HCT116 (cell line): Measurements from ENCODE around the gene TMEM135. TPM values are rescaled to one million over a fixed set of nuclear protein-coding genes. Genes with fewer than 3 reads are reported as not detected.

Source experiments
- ATAC-seq: fragments of 200-7000 bp; cut with Tn5 transposase; 2 replicates; pipeline ENCODE4 v1.9.1; 2020; ENCODE audit warnings: mild to moderate bottlenecking, moderate library complexity
- BruUV-seq: library from RNA; stranded (reverse); fragments of 400-500 nt; replicated peaks from 2 replicates; lab custom pipeline; 2021; lab: Mats Ljungman, UMichigan
- CTCF ChIA-PET: fragments of 300-600 bp; sonication (Branson Sonifier 250); formaldehyde crosslinking; loops from one replicate; lab custom pipeline; 2021; ENCODE audit warnings: antibody characterized with exemption; lab: Charles Lee
- POLR2A ChIA-PET: fragments of 300-600, 350-600 bp; sonication (Branson Sonifier 250); formaldehyde crosslinking; loops from one replicate; lab custom pipeline; 2021; ENCODE audit warnings: antibody characterized with exemption; lab: Charles Lee
- RAD21 ChIA-PET, 2 experiments: fragments of 300-600 bp; sonication (Branson Sonifier 250); formaldehyde crosslinking; loops; one replicate each; lab custom pipeline; 2023; ENCODE audit warnings: low total read pairs in 2 of 2; ENCODE audit not compliant: uncharacterized antibody in 2 of 2, unreplicated experiment in 2 of 2, low non-redundant PET in 1 of 2; lab: Charles Lee
- DNase-seq: peaks from one replicate; pipeline ENCODE4 v3.0.0-alpha.2; 2010; ENCODE audit warnings: low read depth, low spot score
- H2AFZ ChIP-seq: fragments of 200-600 bp; shearing (Covaris generic), sonication (generic); 2 replicates; pipeline ENCODE4 v1.6.1; 2017; ENCODE audit warnings: low read depth, mixed run types, mixed read lengths, antibody characterized with exemption, low read length; ENCODE audit not compliant: poor library complexity, severe bottlenecking
- H3K27ac ChIP-seq: 2 replicates; pipeline ENCODE4 v1.5.1; 2012; ENCODE audit warnings: low read depth, low read length
- H3K27me3 ChIP-seq: fragments of 200-600 bp; sonication (generic); 2 replicates; pipeline ENCODE4 v1.6.1; 2016; ENCODE audit warnings: mixed run types, low read length, mixed read lengths; ENCODE audit not compliant: insufficient read depth
- H3K36me3 ChIP-seq, 2 experiments: fragments of 200-500 bp in 1 of 2; fragments of 200-600 bp in 1 of 2; sonication (Bioruptor generic) in 1 of 2; sonication (generic) in 1 of 2; 2 replicates each; pipeline versions ENCODE4 v1.5.1 to v1.6.1; 2014 to 2016; ENCODE audit warnings: low read length in 2 of 2, inconsistent platforms in 1 of 2, mixed read lengths in 1 of 2, mixed run types in 1 of 2; ENCODE audit not compliant: insufficient read depth in 2 of 2, control insufficient read depth in 1 of 2
- H3K4me1 ChIP-seq, 2 experiments: fragments of 200-600 bp in 1 of 2; sonication (generic) in 1 of 2; 2 replicates each; pipeline versions ENCODE4 v1.5.1 to v1.6.1; 2012 to 2017; ENCODE audit warnings: low read length in 2 of 2, inconsistent platforms in 1 of 2, mild to moderate bottlenecking in 1 of 2, mixed read lengths in 1 of 2, mixed run types in 1 of 2, moderate library complexity in 1 of 2; ENCODE audit not compliant: insufficient read depth in 2 of 2, control insufficient read depth in 1 of 2
- H3K4me2 ChIP-seq: fragments of 200-600 bp; sonication (generic); 2 replicates; pipeline ENCODE4 v1.6.1; 2017; ENCODE audit warnings: mixed run types, low read length, mixed read lengths
- H3K4me3 ChIP-seq, 2 experiments: fragments of 200-600 bp in 1 of 2; sonication (generic) in 1 of 2; replicated peaks in 1 of 2; 2 replicates each; pipeline ENCODE4 v1.5.1; 2011 to 2016; ENCODE audit warnings: low read length in 2 of 2, control low read depth in 1 of 2, low read depth in 1 of 2, mild to moderate bottlenecking in 1 of 2, mixed read lengths in 1 of 2, mixed run types in 1 of 2
- H3K79me2 ChIP-seq: fragments of 200-600 bp; sonication (generic); 2 replicates; pipeline ENCODE4 v1.6.1; 2017; ENCODE audit warnings: mild to moderate bottlenecking, mixed run types, low read length, moderate library complexity, mixed read lengths; ENCODE audit not compliant: insufficient read depth
- H3K9ac ChIP-seq: fragments of 200-600 bp; sonication (generic); 2 replicates; pipeline ENCODE4 v1.6.1; 2016; ENCODE audit warnings: low read length, mixed read lengths
- H3K9me2 ChIP-seq: fragments of 200-600 bp; sonication (generic), shearing (Covaris generic); 2 replicates; pipeline ENCODE4 v1.6.1; 2017; ENCODE audit warnings: mixed run types, mild to moderate bottlenecking, moderate library complexity; ENCODE audit not compliant: insufficient read depth
- H3K9me3 ChIP-seq, 2 experiments: fragments of 200-500 bp in 1 of 2; fragments of 200-600 bp in 1 of 2; sonication (Bioruptor generic) in 1 of 2; sonication (generic) in 1 of 2; 2 replicates each; pipeline ENCODE4 v1.6.1; 2014 to 2017; ENCODE audit warnings: low read length in 2 of 2, mixed read lengths in 2 of 2, inconsistent platforms in 1 of 2, low read depth in 1 of 2, mild to moderate bottlenecking in 1 of 2, mixed run types in 1 of 2, moderate library complexity in 1 of 2; ENCODE audit not compliant: control insufficient read depth in 1 of 2, insufficient read depth in 1 of 2
- H4K20me1 ChIP-seq: fragments of 200-600 bp; sonication (generic), shearing (Covaris generic); 2 replicates; pipeline ENCODE4 v1.6.1; 2017; ENCODE audit warnings: mixed run types, mild to moderate bottlenecking, moderate library complexity; ENCODE audit not compliant: insufficient read depth
- ATF3 ChIP-seq: IDR thresholded peaks from 2 replicates; pipeline ENCODE4 v1.6.1; 2012
- CBX3 ChIP-seq: IDR thresholded peaks from 2 replicates; pipeline ENCODE4 v1.6.1; 2012; ENCODE audit warnings: low read depth
- CEBPB ChIP-seq: IDR thresholded peaks from 2 replicates; pipeline ENCODE4 v1.6.1; 2012; ENCODE audit warnings: low read depth
- EGR1 ChIP-seq: IDR thresholded peaks from 2 replicates; pipeline ENCODE4 v1.6.1; 2012; ENCODE audit warnings: low read depth
- ELF1 ChIP-seq: IDR thresholded peaks from 2 replicates; pipeline ENCODE4 v1.6.1; 2012; ENCODE audit warnings: low read depth, borderline replicate concordance
- EZH2 ChIP-seq: fragments of 200-600 bp; sonication (generic); IDR thresholded peaks from 2 replicates; pipeline ENCODE4 v1.6.1; 2017; ENCODE audit warnings: antibody characterized with exemption, mixed run types
- EZH2phosphoT487 ChIP-seq: fragments of 200-600 bp; IDR thresholded peaks from 2 replicates; pipeline ENCODE4 v1.6.1; 2018; ENCODE audit warnings: antibody characterized with exemption, borderline replicate concordance
- FOSL1 ChIP-seq: IDR thresholded peaks from 2 replicates; pipeline ENCODE4 v1.6.1; 2012; ENCODE audit warnings: low read depth
- POLR2A ChIP-seq: IDR thresholded peaks from 2 replicates; pipeline ENCODE4 v1.7.0; 2011; ENCODE audit warnings: borderline replicate concordance; ENCODE audit not compliant: insufficient read depth, insufficient read length; ENCODE audit errors: extremely low read depth
- POLR2AphosphoS5 ChIP-seq: IDR thresholded peaks from 2 replicates; pipeline ENCODE4 v1.6.1; 2011; ENCODE audit warnings: mild to moderate bottlenecking, low read depth, low read length, moderate library complexity
- RAD21 ChIP-seq: IDR thresholded peaks from 2 replicates; pipeline ENCODE4 v1.6.1; 2012; ENCODE audit warnings: low read depth, mild to moderate bottlenecking
- SIN3A ChIP-seq: IDR thresholded peaks from 2 replicates; pipeline ENCODE4 v1.6.1; 2012; ENCODE audit warnings: low read depth
- SP1 ChIP-seq: IDR thresholded peaks from 2 replicates; pipeline ENCODE4 v1.6.1; 2012; ENCODE audit warnings: low read depth
- SRF ChIP-seq: IDR thresholded peaks from 2 replicates; pipeline ENCODE4 v1.6.1; 2012; ENCODE audit warnings: low read depth
- TCF7L2 ChIP-seq: IDR thresholded peaks from 2 replicates; pipeline ENCODE4 v1.7.0; 2011; ENCODE audit warnings: borderline replicate concordance, inconsistent platforms; ENCODE audit not compliant: insufficient read depth, insufficient read length; ENCODE audit errors: extremely low read depth
- ZFX ChIP-seq: fragments of 450-650 bp; IDR thresholded peaks from 2 replicates; pipeline ENCODE4 v1.6.1; 2017
- ZNF274 ChIP-seq: fragments of 200-500 bp; sonication (Bioruptor generic); IDR thresholded peaks from 2 replicates; pipeline ENCODE4 v1.6.1; 2014; ENCODE audit warnings: mild to moderate bottlenecking, low read depth, low read length, inconsistent platforms
- intact Hi-C: fragments of 100-400 bp; cut with micrococcal nuclease; formaldehyde crosslinking; loops from 2 replicates; pipeline ENCODE4 v1.10.0; 2022
- total RNA-seq: library from RNA; stranded (reverse); gene quantifications from one replicate; pipeline ENCODE4 v1.2.1, GENCODE V29; 2021; ENCODE audit not compliant: unreplicated experiment
- TF ChIP-seq, protein P1 (sequence below), 3 experiments: fragments of 200-600 bp in 1 of 3; sonication (generic) in 1 of 3; IDR thresholded peaks in 2 of 3; conservative IDR thresholded peaks in 1 of 3; 2 replicates each; pipeline ENCODE4 v1.5.1; 2012 to 2017; ENCODE audit warnings: low read depth in 2 of 3, low read length in 2 of 3, antibody characterized with exemption in 1 of 3, borderline replicate concordance in 1 of 3, control low read depth in 1 of 3, mild to moderate bottlenecking in 1 of 3, mixed read lengths in 1 of 3, mixed run types in 1 of 3, moderate library complexity in 1 of 3; ENCODE audit not compliant: insufficient read depth in 1 of 3
- TF ChIP-seq, protein P2 (sequence below): IDR thresholded peaks from 2 replicates; pipeline ENCODE4 v1.6.1; 2011; ENCODE audit warnings: mild to moderate bottlenecking, low read length, moderate library complexity; ENCODE audit not compliant: insufficient replicate concordance; ENCODE audit errors: extremely low read depth
- TF ChIP-seq, protein P3 (sequence below): IDR thresholded peaks from 2 replicates; pipeline ENCODE4 v1.6.1; 2012; ENCODE audit warnings: low read depth

TMEM135 gene
- total RNA-seq, 1 experiment from 2014 or later = 50.6 TPM

DNA sequence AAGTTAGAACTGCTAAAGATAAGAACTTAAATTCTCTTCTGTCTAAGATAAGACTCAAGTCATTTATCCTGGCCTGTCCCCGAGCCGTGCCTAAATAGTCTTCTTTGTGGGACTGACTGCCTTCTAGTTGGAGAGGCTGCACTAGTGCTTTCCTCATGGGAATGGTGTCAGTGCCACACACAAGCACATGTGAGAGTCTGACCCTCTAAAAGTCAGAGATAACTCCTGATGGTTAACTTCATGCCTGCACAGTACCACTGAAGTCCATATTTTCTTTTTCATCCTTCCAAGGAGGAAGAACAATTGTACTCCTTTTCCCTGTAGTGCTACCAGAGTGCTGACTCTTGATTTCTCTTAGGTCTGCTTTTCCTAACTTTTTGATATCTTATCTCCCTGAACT is 309.7 kb downstream of the TMEM135 start:
- CTCF ChIA-PET = no interaction called here

More for the DNA sequence above, 309.7 kb downstream of the TMEM135 start:
- Histone ChIP-seq H3K9ac (no peak overlapping the region), H3K4me3 (no peak overlapping the region), H3K27ac (no peak overlapping the region), H2AFZ (no peak overlapping the region), H3K27me3 (no peaks in the 10 kb centered on the region), H3K9me3 (no peaks in the 10 kb centered on the region), H3K4me2 (no peak overlapping the region), H3K79me2 (no peaks in the 10 kb centered on the region), H4K20me1 (no peaks in the 10 kb centered on the region), H3K9me2 (no peaks in the 10 kb centered on the region), H3K4me1 (peaks cover 0 to under 1% of the 10 kb centered on the region in 2 experiments; a peak in 1 of 4 replicates), H3K36me3 (no peaks in the 10 kb centered on the region)
- no TSS peak for BruUV-seq
- TF ChIP-seq RAD21 = no peak
- TF ChIP-seq FOSL1 = no peak
- no peak for TF ChIP-seq SIN3A
- TF ChIP-seq ZNF274 = no peak
- TF ChIP-seq, protein P1, sequence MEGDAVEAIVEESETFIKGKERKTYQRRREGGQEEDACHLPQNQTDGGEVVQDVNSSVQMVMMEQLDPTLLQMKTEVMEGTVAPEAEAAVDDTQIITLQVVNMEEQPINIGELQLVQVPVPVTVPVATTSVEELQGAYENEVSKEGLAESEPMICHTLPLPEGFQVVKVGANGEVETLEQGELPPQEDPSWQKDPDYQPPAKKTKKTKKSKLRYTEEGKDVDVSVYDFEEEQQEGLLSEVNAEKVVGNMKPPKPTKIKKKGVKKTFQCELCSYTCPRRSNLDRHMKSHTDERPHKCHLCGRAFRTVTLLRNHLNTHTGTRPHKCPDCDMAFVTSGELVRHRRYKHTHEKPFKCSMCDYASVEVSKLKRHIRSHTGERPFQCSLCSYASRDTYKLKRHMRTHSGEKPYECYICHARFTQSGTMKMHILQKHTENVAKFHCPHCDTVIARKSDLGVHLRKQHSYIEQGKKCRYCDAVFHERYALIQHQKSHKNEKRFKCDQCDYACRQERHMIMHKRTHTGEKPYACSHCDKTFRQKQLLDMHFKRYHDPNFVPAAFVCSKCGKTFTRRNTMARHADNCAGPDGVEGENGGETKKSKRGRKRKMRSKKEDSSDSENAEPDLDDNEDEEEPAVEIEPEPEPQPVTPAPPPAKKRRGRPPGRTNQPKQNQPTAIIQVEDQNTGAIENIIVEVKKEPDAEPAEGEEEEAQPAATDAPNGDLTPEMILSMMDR (IDR thresholded peaks at IDR 0.05 in 2 of 3, conservative IDR thresholded peaks at IDR 0.05 in 1 of 3; ENCODE audit: borderline replicate concordance in 1 of 3, insufficient read depth in 1 of 3, low read depth in 2 of 3, low read length in 2 of 3) = no peak
- TF ChIP-seq ZFX = no peak
- TF ChIP-seq, protein P2, sequence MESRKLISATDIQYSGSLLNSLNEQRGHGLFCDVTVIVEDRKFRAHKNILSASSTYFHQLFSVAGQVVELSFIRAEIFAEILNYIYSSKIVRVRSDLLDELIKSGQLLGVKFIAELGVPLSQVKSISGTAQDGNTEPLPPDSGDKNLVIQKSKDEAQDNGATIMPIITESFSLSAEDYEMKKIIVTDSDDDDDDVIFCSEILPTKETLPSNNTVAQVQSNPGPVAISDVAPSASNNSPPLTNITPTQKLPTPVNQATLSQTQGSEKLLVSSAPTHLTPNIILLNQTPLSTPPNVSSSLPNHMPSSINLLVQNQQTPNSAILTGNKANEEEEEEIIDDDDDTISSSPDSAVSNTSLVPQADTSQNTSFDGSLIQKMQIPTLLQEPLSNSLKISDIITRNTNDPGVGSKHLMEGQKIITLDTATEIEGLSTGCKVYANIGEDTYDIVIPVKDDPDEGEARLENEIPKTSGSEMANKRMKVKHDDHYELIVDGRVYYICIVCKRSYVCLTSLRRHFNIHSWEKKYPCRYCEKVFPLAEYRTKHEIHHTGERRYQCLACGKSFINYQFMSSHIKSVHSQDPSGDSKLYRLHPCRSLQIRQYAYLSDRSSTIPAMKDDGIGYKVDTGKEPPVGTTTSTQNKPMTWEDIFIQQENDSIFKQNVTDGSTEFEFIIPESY = no peak
- no peak for TF ChIP-seq POLR2AphosphoS5
- TF ChIP-seq TCF7L2 = no peak
- no peak for TF ChIP-seq ELF1
- TF ChIP-seq EGR1 = no peak
- no peak for TF ChIP-seq CEBPB
- no peak for TF ChIP-seq SRF
- no peak for TF ChIP-seq EZH2phosphoT487
- TF ChIP-seq POLR2A = no peak
- no peak for TF ChIP-seq CBX3
- TF ChIP-seq SP1 = no peak
- TF ChIP-seq ATF3 = no peak
- no peak for TF ChIP-seq EZH2
- TF ChIP-seq, protein P3, sequence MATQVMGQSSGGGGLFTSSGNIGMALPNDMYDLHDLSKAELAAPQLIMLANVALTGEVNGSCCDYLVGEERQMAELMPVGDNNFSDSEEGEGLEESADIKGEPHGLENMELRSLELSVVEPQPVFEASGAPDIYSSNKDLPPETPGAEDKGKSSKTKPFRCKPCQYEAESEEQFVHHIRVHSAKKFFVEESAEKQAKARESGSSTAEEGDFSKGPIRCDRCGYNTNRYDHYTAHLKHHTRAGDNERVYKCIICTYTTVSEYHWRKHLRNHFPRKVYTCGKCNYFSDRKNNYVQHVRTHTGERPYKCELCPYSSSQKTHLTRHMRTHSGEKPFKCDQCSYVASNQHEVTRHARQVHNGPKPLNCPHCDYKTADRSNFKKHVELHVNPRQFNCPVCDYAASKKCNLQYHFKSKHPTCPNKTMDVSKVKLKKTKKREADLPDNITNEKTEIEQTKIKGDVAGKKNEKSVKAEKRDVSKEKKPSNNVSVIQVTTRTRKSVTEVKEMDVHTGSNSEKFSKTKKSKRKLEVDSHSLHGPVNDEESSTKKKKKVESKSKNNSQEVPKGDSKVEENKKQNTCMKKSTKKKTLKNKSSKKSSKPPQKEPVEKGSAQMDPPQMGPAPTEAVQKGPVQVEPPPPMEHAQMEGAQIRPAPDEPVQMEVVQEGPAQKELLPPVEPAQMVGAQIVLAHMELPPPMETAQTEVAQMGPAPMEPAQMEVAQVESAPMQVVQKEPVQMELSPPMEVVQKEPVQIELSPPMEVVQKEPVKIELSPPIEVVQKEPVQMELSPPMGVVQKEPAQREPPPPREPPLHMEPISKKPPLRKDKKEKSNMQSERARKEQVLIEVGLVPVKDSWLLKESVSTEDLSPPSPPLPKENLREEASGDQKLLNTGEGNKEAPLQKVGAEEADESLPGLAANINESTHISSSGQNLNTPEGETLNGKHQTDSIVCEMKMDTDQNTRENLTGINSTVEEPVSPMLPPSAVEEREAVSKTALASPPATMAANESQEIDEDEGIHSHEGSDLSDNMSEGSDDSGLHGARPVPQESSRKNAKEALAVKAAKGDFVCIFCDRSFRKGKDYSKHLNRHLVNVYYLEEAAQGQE = no peak
- ChIA-PET POLR2A (no interaction called here), RAD21 (no interaction called here)
- intact Hi-C loops = no loop called here
- DNase-seq (no peak), ATAC-seq (no peak)
